ENCODE results near the gene CD247. TPM values are rescaled to one million over a fixed set of nuclear protein-coding genes. Genes with fewer than 3 reads are reported as not detected.

CD247 gene
- total and polyA plus RNA-seq, 2 of the 4 experiments (the other 2 are of a cell fraction), result not detected

- TF ChIP-seq FOS (IDR thresholded peaks at IDR 0.05; ENCODE audit: low read depth, low read length), result no peak
Observed at GRCh38 chr1:167439301-167439988, 78.9 kb downstream of the CD247 start (continued).

- H3K14ac ChIP-seq (replicated peaks; ENCODE audit: low read depth, low read length), result no peak overlapping the region
- WGBS, 2 experiments (ENCODE audit: extremely low coverage in 2 of 2, insufficient read length in 1 of 2), result 53% methylated on average over 3 of the region's 17 CpGs; no CpG with 5 or more reads in 1 of the 2 experiments
- intact Hi-C loops (cut with micrococcal nuclease), result no loop called here
- no peak overlapping the region for H2BK5ac ChIP-seq (ENCODE audit: low read depth, low read length, poor library complexity, severe bottlenecking)
- H3K18ac ChIP-seq (ENCODE audit: low read depth, low read length), result no peak overlapping the region
- in situ Hi-C loops (cut with MboI; ENCODE audit: low sequenced_read_pairs), result loop anchor here (5.0 kb wide), 1 partner anchor 171 kb away; no protein-coding TSS in a partner anchor
- ChIA-PET CTCF (interaction anchor here (0.6 to 1.8 kb wide), 2 partner anchors 171 to 210 kb away, joined by 3 to 5 read pairs; no protein-coding TSS in a partner anchor), POLR2A (ENCODE audit: unreplicated experiment) (no interaction called here)
- H3K36me3 ChIP-seq (ENCODE audit: control insufficient read depth, insufficient read depth, low read length), result no peaks in the 10 kb centered on the region
- no peaks in the 10 kb centered on the region for H3K79me1 ChIP-seq (ENCODE audit: low read depth in 1 of 2, low read length in 2 of 2)
- DNase-seq (no peak), ATAC-seq (ENCODE audit: low read depth) (no peak)
- no peaks in the 10 kb centered on the region for H4K20me1 ChIP-seq (ENCODE audit: insufficient read depth, low read length)
- no peak overlapping the region for H3K4ac ChIP-seq (ENCODE audit: low read depth, low read length)
- H2BK15ac ChIP-seq (ENCODE audit: low read depth, low read length), result no peak overlapping the region
- H3K23ac ChIP-seq (ENCODE audit: low read depth, low read length), result no peak overlapping the region
- no peak overlapping the region for H3K4me2 ChIP-seq (ENCODE audit: low read depth, low read length)
- dilution Hi-C loops (cut with HindIII; ENCODE audit: low sequenced_read_pairs, unreplicated experiment), result loop anchor here (25.0 kb wide), 1 partner anchor 176 kb away; no protein-coding TSS in a partner anchor
- H3K27ac ChIP-seq (ENCODE audit: insufficient read depth, low read length), result no peak overlapping the region
- H2BK20ac ChIP-seq (ENCODE audit: low read depth, low read length), result no peak overlapping the region
- H3K4me3 ChIP-seq (ENCODE audit: insufficient read depth, low read depth, low read length), result no peak overlapping the region
- peaks cover 22% of the 10 kb centered on the region for H3K27me3 ChIP-seq (ENCODE audit: control insufficient read depth, insufficient read depth, low read length)
- no peak overlapping the region for H4K5ac ChIP-seq (ENCODE audit: low read depth, low read length)
- H3K9me1 ChIP-seq (ENCODE audit: insufficient read depth, low read length), result no peaks in the 10 kb centered on the region
- no peak overlapping the region for H3K56ac ChIP-seq (ENCODE audit: extremely low read depth, insufficient read depth, low read length)
- TF ChIP-seq MAFK (IDR thresholded peaks at IDR 0.05; ENCODE audit: low read depth, low read length) (no peak), CHD1 (IDR thresholded peaks at IDR 0.05; ENCODE audit: low read depth, low read length) (no peak), SMC3 (IDR thresholded peaks at IDR 0.05; ENCODE audit: low read depth, low read length) (no peak), POLR2A (IDR thresholded peaks at IDR 0.05; ENCODE audit: low read depth, low read length) (no peak), CEBPB (IDR thresholded peaks at IDR 0.05; ENCODE audit: low read depth, low read length) (no peak), BHLHE40 (IDR thresholded peaks at IDR 0.05; ENCODE audit: low read depth, low read length) (no peak), MAZ (IDR thresholded peaks at IDR 0.05; ENCODE audit: borderline replicate concordance, low read depth, low read length) (no peak), ELK1 (IDR thresholded peaks at IDR 0.05; ENCODE audit: borderline replicate concordance, low read depth, low read length) (no peak), RAD21 (IDR thresholded peaks at IDR 0.05; ENCODE audit: low read length) (no peak), FOS (IDR thresholded peaks at IDR 0.05; ENCODE audit: low read depth, low read length) (no peak), RCOR1 (IDR thresholded peaks at IDR 0.05; ENCODE audit: insufficient replicate concordance, low read length) (no peak)
- no peaks in the 10 kb centered on the region for H3K4me1 ChIP-seq (ENCODE audit: control insufficient read depth, insufficient read depth, low read length)
- no peak overlapping the region for H4K8ac ChIP-seq (ENCODE audit: low read depth in 2 of 2, low read length in 2 of 2)
- no peak overlapping the region for H2AK5ac ChIP-seq (ENCODE audit: low read depth, low read length)
- no peaks in the 10 kb centered on the region for H3K9me3 ChIP-seq (ENCODE audit: control insufficient read depth, insufficient read depth, low read length)
- no peak overlapping the region for H3K9ac ChIP-seq (ENCODE audit: low read depth, low read length)
- no peak overlapping the region for H4K91ac ChIP-seq (ENCODE audit: insufficient read depth, low read depth, low read length)
- no TSS peak for BruUV-seq (replicated peaks)
- H2AK9ac ChIP-seq (replicated peaks; ENCODE audit: low read depth, low read length, poor library complexity), result no peak overlapping the region
- H2BK120ac ChIP-seq (ENCODE audit: low read depth, low read length), result no peak overlapping the region
- peak overlapping the region; percentile 83 for H2AFZ ChIP-seq (replicated peaks; ENCODE audit: low read length, poor library complexity)
Observed at GRCh38 chr1:167438171-167439138, 79.9 kb downstream of the CD247 start.
